H1 (cell line): Measurements from ENCODE around the gene WRAP53. TPM values are rescaled to one million over a fixed set of nuclear protein-coding genes. Genes with fewer than 3 reads are reported as not detected.

Experiments used
- CTCF ChIA-PET: fragments of 300-600 bp; sonication (Branson Sonifier 250); formaldehyde crosslinking; loops from one replicate; lab custom pipeline; 2021; ENCODE audit not compliant: partially characterized antibody; lab: Charles Lee
- POLR2A ChIA-PET: fragments of 300-600 bp; sonication (Branson Sonifier 250); formaldehyde crosslinking; loops from one replicate; lab custom pipeline; 2021; ENCODE audit warnings: inconsistent platforms; ENCODE audit not compliant: partially characterized antibody; lab: Charles Lee
- DNase-seq, 2 experiments: peaks; one replicate each; pipeline versions ENCODE4 v3.0.0 to v3.0.0-alpha.2; 2010 to 2022; ENCODE audit warnings: low spot score in 2 of 2, low read depth in 1 of 2, mixed read lengths in 1 of 2
- FAIRE-seq: peaks from 2 replicates; lab custom pipeline; 2011; peaks lifted over from hg19 to GRCh38; lab: Jason Lieb, UNC
- H2AFZ ChIP-seq: 2 replicates; pipeline ENCODE4 v1.8.1; 2012; ENCODE audit warnings: low read length, inconsistent platforms
- H2AK5ac ChIP-seq: 2 replicates; pipeline ENCODE4 v1.6.1; 2013; ENCODE audit warnings: low read depth, low read length
- H2BK120ac ChIP-seq: replicated peaks from 2 replicates; pipeline ENCODE3; 2013; ENCODE audit warnings: low read depth, low read length, inconsistent platforms
- H2BK12ac ChIP-seq: 2 replicates; pipeline ENCODE4 v1.6.1; 2013; ENCODE audit warnings: low read depth, low read length
- H2BK15ac ChIP-seq: 2 replicates; pipeline ENCODE4 v1.6.1; 2013; ENCODE audit warnings: low read length
- H2BK20ac ChIP-seq: 2 replicates; pipeline ENCODE4 v1.6.1; 2013; ENCODE audit warnings: low read length
- H2BK5ac ChIP-seq: 2 replicates; pipeline ENCODE4 v1.6.1; 2013; ENCODE audit warnings: low read depth, low read length
- H3K14ac ChIP-seq: 2 replicates; pipeline ENCODE4 v1.6.1; 2013; ENCODE audit warnings: inconsistent platforms; ENCODE audit not compliant: insufficient read length
- H3K18ac ChIP-seq: 2 replicates; pipeline ENCODE4 v1.6.1; 2013; ENCODE audit warnings: low read length; ENCODE audit errors: extremely low read depth
- H3K23ac ChIP-seq: 2 replicates; pipeline ENCODE4 v1.6.1; 2013; ENCODE audit warnings: inconsistent platforms; ENCODE audit not compliant: insufficient read length
- H3K23me2 ChIP-seq: 2 replicates; pipeline ENCODE4 v1.6.1; 2013; ENCODE audit warnings: low read depth, low read length
- H3K27ac ChIP-seq: 2 replicates; pipeline ENCODE4 v1.6.1; 2011; ENCODE audit warnings: low read depth, low read length, inconsistent platforms
- H3K27me3 ChIP-seq, 4 experiments: replicated peaks in 1 of 4; 1 replicate in 1 of 4; 2 replicates in 3 of 4; pipeline versions ENCODE4 v1.6.1 to v1.8.1; 2011 to 2013; ENCODE audit warnings: low read length in 3 of 4, mild to moderate bottlenecking in 3 of 4, inconsistent platforms in 2 of 4, mixed read lengths in 2 of 4, moderate library complexity in 1 of 4; ENCODE audit not compliant: control insufficient read depth in 3 of 4, insufficient read depth in 3 of 4; ENCODE audit errors: extremely low read depth in 1 of 4
- H3K36me3 ChIP-seq, 4 experiments: 2 replicates each; pipeline versions ENCODE4 v1.6.1 to v1.8.1; 2011 to 2013; ENCODE audit warnings: mild to moderate bottlenecking in 4 of 4, low read length in 3 of 4, moderate library complexity in 2 of 4, control low read depth in 1 of 4, inconsistent platforms in 1 of 4; ENCODE audit not compliant: insufficient read depth in 4 of 4, control insufficient read depth in 2 of 4
- H3K4ac ChIP-seq: replicated peaks from 2 replicates; pipeline ENCODE3; 2013; ENCODE audit warnings: low read length, low read depth, mixed read lengths, inconsistent platforms; ENCODE audit not compliant: insufficient read length
- H3K4me1 ChIP-seq, 4 experiments: replicated peaks in 1 of 4; 1 replicate in 1 of 4; 2 replicates in 3 of 4; pipeline versions ENCODE4 v1.6.1 to v1.8.1; 2011 to 2013; ENCODE audit warnings: low read length in 3 of 4, inconsistent platforms in 2 of 4, mixed read lengths in 1 of 4; ENCODE audit not compliant: insufficient read depth in 4 of 4, control insufficient read depth in 3 of 4
- H3K4me2 ChIP-seq, 2 experiments: 2 replicates each; pipeline versions ENCODE4 v1.6.1 to v1.8.1; 2011 to 2013; ENCODE audit warnings: low read depth in 2 of 2, low read length in 2 of 2, control low read depth in 1 of 2, inconsistent platforms in 1 of 2, mild to moderate bottlenecking in 1 of 2; ENCODE audit not compliant: insufficient read depth in 1 of 2
- H3K4me3 ChIP-seq, 4 experiments: fragments of 200-600, 300-600 bp in 1 of 4; sonication (generic), shearing (Covaris generic), sonication (Bioruptor Twin) in 1 of 4; 2 replicates each; pipeline versions ENCODE4 v1.5.1 to v1.8.1; 2011 to 2016; ENCODE audit warnings: low read length in 4 of 4, low read depth in 3 of 4, control low read depth in 2 of 4, inconsistent platforms in 2 of 4, mild to moderate bottlenecking in 2 of 4, mixed read lengths in 1 of 4, moderate library complexity in 1 of 4; ENCODE audit not compliant: insufficient read depth in 2 of 4; ENCODE audit errors: extremely low read depth in 1 of 4
- H3K56ac ChIP-seq: replicated peaks from 2 replicates; pipeline ENCODE3; 2013; ENCODE audit warnings: low read depth, mild to moderate bottlenecking, mixed read lengths, low read length, inconsistent platforms; ENCODE audit not compliant: insufficient read length
- H3K79me1 ChIP-seq: 2 replicates; pipeline ENCODE4 v1.6.1; 2013; ENCODE audit warnings: low read depth, low read length, control low read depth
- H3K79me2 ChIP-seq, 2 experiments: 2 replicates each; pipeline versions ENCODE4 v1.6.1 to v1.8.1; 2012 to 2013; ENCODE audit warnings: low read length in 2 of 2, mild to moderate bottlenecking in 2 of 2, inconsistent platforms in 1 of 2; ENCODE audit not compliant: insufficient read depth in 2 of 2, control insufficient read depth in 1 of 2
- H3K9ac ChIP-seq, 4 experiments: replicated peaks in 1 of 4; 1 replicate in 1 of 4; 2 replicates in 3 of 4; pipeline versions ENCODE4 v1.6.1 to v1.8.1; 2011 to 2013; ENCODE audit warnings: low read depth in 3 of 4, low read length in 3 of 4, control low read depth in 2 of 4, mild to moderate bottlenecking in 2 of 4, moderate library complexity in 2 of 4, inconsistent platforms in 1 of 4; ENCODE audit errors: extremely low read depth in 1 of 4
- H3K9me3 ChIP-seq, 2 experiments: 2 replicates each; pipeline versions ENCODE4 v1.6.1 to v1.8.1; 2012 to 2013; ENCODE audit warnings: mild to moderate bottlenecking in 2 of 2, moderate library complexity in 2 of 2, control low read depth in 1 of 2, inconsistent platforms in 1 of 2, low read depth in 1 of 2, low read length in 1 of 2, mixed read lengths in 1 of 2; ENCODE audit not compliant: insufficient read depth in 2 of 2
- H4K20me1 ChIP-seq, 2 experiments: replicated peaks in 1 of 2; 2 replicates each; pipeline versions ENCODE3 to v1.8.1; 2011 to 2013; ENCODE audit warnings: inconsistent platforms in 2 of 2, low read length in 2 of 2, mild to moderate bottlenecking in 1 of 2; ENCODE audit not compliant: insufficient read depth in 2 of 2, control insufficient read depth in 1 of 2
- H4K5ac ChIP-seq: 2 replicates; pipeline ENCODE4 v1.6.1; 2013; ENCODE audit warnings: low read length, low read depth, mixed read lengths, inconsistent platforms; ENCODE audit not compliant: insufficient read length
- H4K8ac ChIP-seq: 2 replicates; pipeline ENCODE4 v1.8.0; 2013; ENCODE audit warnings: mild to moderate bottlenecking, moderate library complexity, low read length, inconsistent platforms; ENCODE audit not compliant: insufficient read depth; ENCODE audit errors: extremely low read depth
- H4K91ac ChIP-seq: replicated peaks from 2 replicates; pipeline ENCODE3; 2013; ENCODE audit warnings: low read length, mixed read lengths, inconsistent platforms; ENCODE audit not compliant: insufficient read length
- ATF3 ChIP-seq: IDR thresholded peaks from 2 replicates; pipeline ENCODE4 v1.6.1; 2011; ENCODE audit warnings: low read depth, mild to moderate bottlenecking, low read length; ENCODE audit not compliant: insufficient read depth
- BACH1 ChIP-seq: IDR thresholded peaks from 2 replicates; pipeline ENCODE4 v1.6.1; 2012; ENCODE audit warnings: low read length, improper control_type of control experiment
- CBX5 ChIP-seq: fragments of 300-800, 300-1000 bp; sonication (generic); IDR thresholded peaks from 2 replicates; pipeline ENCODE4 v1.7.1; 2016; ENCODE audit warnings: antibody characterized with exemption, low read length, low read depth
- CBX8 ChIP-seq: fragments of 300-800, 300-1000 bp; sonication (generic); IDR thresholded peaks from 2 replicates; pipeline ENCODE4 v1.7.1; 2016; ENCODE audit warnings: low read depth, low read length, borderline replicate concordance
- CHD1 ChIP-seq: IDR thresholded peaks from 2 replicates; pipeline ENCODE4 v1.6.1; 2012; ENCODE audit warnings: low read depth, low read length, improper control_type of control experiment
- CTCF ChIP-seq, 3 experiments: IDR thresholded peaks; 1 replicate in 2 of 3; 2 replicates in 1 of 3; pipeline versions ENCODE4 v1.5.1 to v1.6.1; 2011; ENCODE audit warnings: low read length in 3 of 3, mild to moderate bottlenecking in 3 of 3, inconsistent platforms in 2 of 3, low read depth in 1 of 3, moderate library complexity in 1 of 3; ENCODE audit not compliant: insufficient read depth in 1 of 3; ENCODE audit errors: control extremely low read depth in 1 of 3
- FOSL1 ChIP-seq: IDR thresholded peaks from 2 replicates; pipeline ENCODE4 v1.6.1; 2011; ENCODE audit warnings: mild to moderate bottlenecking, low read depth, low read length, moderate library complexity; ENCODE audit not compliant: insufficient read depth
- RBBP5 ChIP-seq: IDR thresholded peaks from 2 replicates; pipeline ENCODE4 v1.7.1; 2012; ENCODE audit warnings: low read depth, mild to moderate bottlenecking, inconsistent platforms, low read length, moderate library complexity, borderline replicate concordance
- SAP30 ChIP-seq: fragments of 300-600 bp; sonication (generic); IDR thresholded peaks from 2 replicates; pipeline ENCODE4 v1.7.1; 2012; ENCODE audit warnings: low read length, moderate library complexity, mild to moderate bottlenecking, inconsistent platforms; ENCODE audit not compliant: insufficient read depth, insufficient replicate concordance
- SRF ChIP-seq: IDR thresholded peaks from 2 replicates; pipeline ENCODE4 v1.6.1; 2011; ENCODE audit warnings: mild to moderate bottlenecking, low read depth, low read length, moderate library complexity
- TAF7 ChIP-seq: optimal IDR thresholded peaks from 2 replicates; pipeline ENCODE3; 2011; ENCODE audit warnings: low read depth, mild to moderate bottlenecking, inconsistent platforms, low read length, moderate library complexity, borderline replicate concordance
- WGBS, 2 experiments: shearing (Covaris generic) in 1 of 2; methylation state at CpG; one replicate each; pipeline versions ENCODE4 v1.1.6 to v1.1.7; 2013 to 2015; ENCODE audit warnings: low lambda C conversion rate in 2 of 2, mixed read lengths in 2 of 2, inconsistent platforms in 1 of 2, low coverage in 1 of 2, missing lambda C conversion rate in 1 of 2; ENCODE audit not compliant: insufficient replicate concordance in 2 of 2, insufficient coverage in 1 of 2, insufficient read length in 1 of 2; ENCODE audit errors: extremely low coverage in 1 of 2, missing lambda C conversion rate in 1 of 2; 5-methylcytosine and 5-hydroxymethylcytosine counted together
- polyA plus RNA-seq, 7 experiments: library from polyadenylated mRNA; depleted of rRNA in 3 of 7; stranded (reverse) in 5 of 7; unstranded in 2 of 7; fragments of >200 nt in 5 of 7; fragments of 200-250 nt in 2 of 7; gene quantifications; 1 replicate in 5 of 7; 2 replicates in 1 of 7; 4 replicates in 1 of 7; pipeline versions ENCODE4 v1.2.1 to v1.2.3, GENCODE V29; 2011 to 2013; ENCODE audit warnings: missing spikeins in 2 of 7, mixed read lengths in 2 of 7
- total RNA-seq: library from RNA; stranded (reverse); fragmentation: NEBNext Ultra II Directional; extraction: Animal tissue kit (Norgen Biotek cat#: 25700); gene quantifications from 2 replicates; pipeline ENCODE4 v1.2.1, GENCODE V29; 2021

The WRAP53 gene
- total and polyA plus RNA-seq, 2 of the 8 experiments (the other 6 are each of a cell fraction or from before 2014, with no cell fraction given) = 29.2 to 30.1 TPM

GRCh38 chr17:7737601-7738000 is 49.3 kb downstream of the WRAP53 start:
- H2BK5ac ChIP-seq = no peak overlapping the region
- WGBS, 2 experiments = 85% methylated on average over 5 of the region's 5 CpGs; no CpG with 5 or more reads in 1 of the 2 experiments
- CTCF ChIA-PET = interaction anchor here (1.0 kb wide), 2 partner anchors 71 to 322 kb away, joined by 4 read pairs; no protein-coding TSS in a partner anchor
- TF ChIP-seq FOSL1 = no peak
- no peak for TF ChIP-seq BACH1
- TF ChIP-seq SRF = no peak
- no peak for TF ChIP-seq SAP30
- no peak for TF ChIP-seq RBBP5
- no peak for TF ChIP-seq CBX5
- TF ChIP-seq CTCF (IDR thresholded peaks at IDR 0.05; ENCODE audit: control extremely low read depth in 1 of 3, insufficient read depth in 1 of 3, low read depth in 1 of 3, low read length in 3 of 3) = no peak
- TF ChIP-seq CBX8 = no peak
- no peak for TF ChIP-seq TAF7
- TF ChIP-seq CHD1 = no peak
- TF ChIP-seq ATF3 = no peak

More at GRCh38 chr17:7737601-7738000, 49.3 kb downstream of the WRAP53 start:
- Histone ChIP-seq H4K8ac (no peak overlapping the region), H2AK5ac (no peak overlapping the region), H3K9me3 (no peaks in the 10 kb centered on the region), H2AFZ (no peak overlapping the region), H2BK15ac (no peak overlapping the region), H3K18ac (no peak overlapping the region), H3K4me3 (no peak overlapping the region), H3K23ac (no peak overlapping the region), H2BK12ac (no peak overlapping the region), H3K14ac (no peak overlapping the region), H3K4me2 (no peak overlapping the region), H3K79me1 (no peaks in the 10 kb centered on the region), H3K4me1 (no peaks in the 10 kb centered on the region), H4K20me1 (no peaks in the 10 kb centered on the region), H3K36me3 (no peaks in the 10 kb centered on the region), H4K91ac (no peak overlapping the region), H3K4ac (no peak overlapping the region), H3K9ac (no peak overlapping the region), H3K27ac (no peak overlapping the region), H3K56ac (no peak overlapping the region), H3K79me2 (no peaks in the 10 kb centered on the region; a peak in 1 of 4 replicates), H4K5ac (no peak overlapping the region), H2BK20ac (no peak overlapping the region), H3K27me3 (peaks cover 0 to 3% (median under 1%) of the 10 kb centered on the region in 4 experiments; a peak in 3 of 7 replicates), H2BK120ac (no peak overlapping the region), H3K23me2 (no peaks in the 10 kb centered on the region)
- DNase-seq (no peak), FAIRE-seq (no peak)
- POLR2A ChIA-PET = no interaction called here
